Esophagus muscularis mucosa (tissue), 3 donors: ENCODE results near the gene TPD52L1.

Experiments used
- POLR2AphosphoS5 ChIP-seq, 2 donors: sonication (generic); formaldehyde crosslinking; IDR thresholded peaks; one replicate each; pipeline ENCODE4 v1.6.1; 2017; ENCODE audit warnings: antibody characterized with exemption in 2 of 2
- TF ChIP-seq, protein P1 (sequence below), 3 experiments: fragments of 200-600 bp in 2 of 3; fragments of 450-650 bp in 1 of 3; sonication (generic) in 2 of 3; IDR thresholded peaks; one replicate each; pipeline ENCODE4 v1.5.1; 2017 to 2019; ENCODE audit warnings: antibody characterized with exemption in 3 of 3, mild to moderate bottlenecking in 2 of 3, moderate library complexity in 1 of 3

DNA sequence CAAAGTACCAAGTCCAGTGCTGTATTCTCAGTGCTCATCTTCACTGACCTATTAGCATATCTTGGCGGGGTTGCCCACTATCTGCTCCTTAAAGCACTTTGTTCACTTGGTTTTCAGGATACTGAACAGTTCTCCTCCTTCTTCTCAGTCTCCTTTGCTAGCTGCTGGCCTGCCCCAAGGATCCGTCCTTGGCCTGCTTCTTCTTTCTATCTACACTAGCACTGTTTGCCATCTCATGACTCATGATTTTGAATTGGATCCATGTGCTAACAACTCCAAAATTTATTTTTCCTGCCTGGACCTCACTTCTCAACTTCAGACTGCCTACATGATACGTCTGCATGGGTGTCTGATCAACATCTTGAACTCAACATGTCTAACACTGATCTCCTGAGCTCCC, 15.5 kb downstream of the TPD52L1 start:
- TF ChIP-seq, protein P1, sequence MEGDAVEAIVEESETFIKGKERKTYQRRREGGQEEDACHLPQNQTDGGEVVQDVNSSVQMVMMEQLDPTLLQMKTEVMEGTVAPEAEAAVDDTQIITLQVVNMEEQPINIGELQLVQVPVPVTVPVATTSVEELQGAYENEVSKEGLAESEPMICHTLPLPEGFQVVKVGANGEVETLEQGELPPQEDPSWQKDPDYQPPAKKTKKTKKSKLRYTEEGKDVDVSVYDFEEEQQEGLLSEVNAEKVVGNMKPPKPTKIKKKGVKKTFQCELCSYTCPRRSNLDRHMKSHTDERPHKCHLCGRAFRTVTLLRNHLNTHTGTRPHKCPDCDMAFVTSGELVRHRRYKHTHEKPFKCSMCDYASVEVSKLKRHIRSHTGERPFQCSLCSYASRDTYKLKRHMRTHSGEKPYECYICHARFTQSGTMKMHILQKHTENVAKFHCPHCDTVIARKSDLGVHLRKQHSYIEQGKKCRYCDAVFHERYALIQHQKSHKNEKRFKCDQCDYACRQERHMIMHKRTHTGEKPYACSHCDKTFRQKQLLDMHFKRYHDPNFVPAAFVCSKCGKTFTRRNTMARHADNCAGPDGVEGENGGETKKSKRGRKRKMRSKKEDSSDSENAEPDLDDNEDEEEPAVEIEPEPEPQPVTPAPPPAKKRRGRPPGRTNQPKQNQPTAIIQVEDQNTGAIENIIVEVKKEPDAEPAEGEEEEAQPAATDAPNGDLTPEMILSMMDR (IDR thresholded peaks at IDR 0.05), result no peak
- TF ChIP-seq POLR2AphosphoS5 (IDR thresholded peaks at IDR 0.05), result no peak
